NOMO-1 treated with DMSO at 0.1 percent for 48 hours (cell line): ENCODE data around the gene TNFRSF8.

Source experiments
- DNase-seq: peaks from one replicate; lab custom pipeline; 2025; ENCODE audit not compliant: unreplicated experiment; lab: John Stamatoyannopoulos, UW

TNFRSF8 gene

DNA sequence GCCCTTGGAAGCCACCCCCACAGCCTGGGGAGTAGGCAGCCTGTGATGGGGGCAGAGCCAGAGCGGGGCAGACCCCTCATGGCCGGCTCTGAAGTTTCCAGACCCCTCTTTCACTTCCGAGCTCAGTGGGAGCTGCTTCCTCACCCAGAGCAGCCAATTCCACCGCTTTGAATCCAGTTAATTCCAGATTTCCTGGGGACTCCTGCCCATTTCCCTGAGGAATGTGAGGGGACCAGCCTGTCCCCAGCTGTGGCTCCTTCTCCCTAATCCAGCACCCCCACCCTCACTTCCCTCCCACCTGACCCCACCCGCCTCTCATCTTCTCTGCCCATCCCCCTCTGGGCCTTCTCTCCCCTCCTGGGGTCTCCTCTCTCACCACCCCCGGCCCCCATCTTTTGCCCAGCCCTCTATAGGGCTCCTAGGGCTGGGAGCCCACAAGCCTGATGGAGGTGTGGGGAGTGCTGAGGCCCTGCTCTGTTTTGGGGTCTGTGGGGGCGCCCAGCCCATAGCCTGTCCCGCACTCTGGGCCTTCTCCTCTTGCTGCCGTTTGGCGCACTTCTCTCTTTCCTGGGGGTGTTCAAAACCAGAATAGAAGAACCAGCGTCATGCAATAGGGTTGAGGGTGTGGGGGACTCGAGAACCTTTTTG lies 77.5 kb downstream of the TNFRSF8 start:
- no peak for DNase-seq

DNA sequence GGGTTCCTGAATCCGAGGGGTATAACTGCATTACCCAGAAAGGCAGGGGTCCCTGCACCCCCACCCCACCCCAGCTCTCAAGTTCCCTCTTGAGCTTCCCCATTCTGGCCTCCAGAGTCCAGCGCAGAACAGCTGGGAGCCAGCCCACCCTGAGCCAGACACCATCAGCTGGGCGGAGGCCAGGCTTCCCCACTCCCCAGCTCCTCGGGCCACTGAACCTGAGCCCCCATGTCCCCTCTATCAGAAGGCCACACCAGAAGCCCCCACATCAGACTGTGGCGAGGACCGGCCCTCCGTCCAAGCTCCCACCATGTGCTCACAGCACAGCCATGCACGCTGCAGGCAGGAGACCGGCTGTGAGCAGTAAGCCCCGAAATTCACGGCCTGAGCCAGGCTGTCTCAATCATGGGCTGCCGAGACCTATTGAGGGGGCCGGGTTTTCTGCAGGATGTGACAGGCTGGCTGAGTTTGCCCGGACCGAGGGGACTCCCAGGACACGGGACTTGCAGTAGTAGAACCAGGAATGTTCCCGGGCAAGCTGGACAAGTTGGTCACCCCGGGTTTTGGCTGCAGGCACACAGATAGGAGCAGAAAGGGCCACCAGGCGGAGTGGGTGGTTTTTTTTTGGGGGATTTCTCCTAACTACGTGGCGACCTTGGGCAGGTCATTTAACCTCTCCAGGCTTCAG lies 78.2 kb downstream of the TNFRSF8 start:
- no peak for DNase-seq

DNA sequence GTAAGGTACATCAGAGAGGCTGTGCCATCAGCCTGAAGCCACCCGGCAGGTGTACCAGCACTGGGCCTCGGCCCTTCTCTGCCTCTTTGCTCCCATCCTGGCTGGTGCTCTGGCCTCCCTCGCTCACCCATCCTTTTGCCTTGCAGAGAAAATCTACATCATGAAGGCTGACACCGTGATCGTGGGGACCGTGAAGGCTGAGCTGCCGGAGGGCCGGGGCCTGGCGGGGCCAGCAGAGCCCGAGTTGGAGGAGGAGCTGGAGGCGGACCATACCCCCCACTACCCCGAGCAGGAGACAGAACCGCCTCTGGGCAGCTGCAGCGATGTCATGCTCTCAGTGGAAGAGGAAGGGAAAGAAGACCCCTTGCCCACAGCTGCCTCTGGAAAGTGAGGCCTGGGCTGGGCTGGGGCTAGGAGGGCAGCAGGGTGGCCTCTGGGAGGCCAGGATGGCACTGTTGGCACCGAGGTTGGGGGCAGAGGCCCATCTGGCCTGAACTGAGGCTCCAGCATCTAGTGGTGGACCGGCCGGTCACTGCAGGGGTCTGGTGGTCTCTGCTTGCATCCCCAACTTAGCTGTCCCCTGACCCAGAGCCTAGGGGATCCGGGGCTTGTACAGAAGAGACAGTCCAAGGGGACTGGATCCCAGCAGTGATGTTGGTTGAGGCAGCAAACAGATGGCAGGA lies 79.2 kb downstream of the TNFRSF8 start:
- no peak for DNase-seq

DNA sequence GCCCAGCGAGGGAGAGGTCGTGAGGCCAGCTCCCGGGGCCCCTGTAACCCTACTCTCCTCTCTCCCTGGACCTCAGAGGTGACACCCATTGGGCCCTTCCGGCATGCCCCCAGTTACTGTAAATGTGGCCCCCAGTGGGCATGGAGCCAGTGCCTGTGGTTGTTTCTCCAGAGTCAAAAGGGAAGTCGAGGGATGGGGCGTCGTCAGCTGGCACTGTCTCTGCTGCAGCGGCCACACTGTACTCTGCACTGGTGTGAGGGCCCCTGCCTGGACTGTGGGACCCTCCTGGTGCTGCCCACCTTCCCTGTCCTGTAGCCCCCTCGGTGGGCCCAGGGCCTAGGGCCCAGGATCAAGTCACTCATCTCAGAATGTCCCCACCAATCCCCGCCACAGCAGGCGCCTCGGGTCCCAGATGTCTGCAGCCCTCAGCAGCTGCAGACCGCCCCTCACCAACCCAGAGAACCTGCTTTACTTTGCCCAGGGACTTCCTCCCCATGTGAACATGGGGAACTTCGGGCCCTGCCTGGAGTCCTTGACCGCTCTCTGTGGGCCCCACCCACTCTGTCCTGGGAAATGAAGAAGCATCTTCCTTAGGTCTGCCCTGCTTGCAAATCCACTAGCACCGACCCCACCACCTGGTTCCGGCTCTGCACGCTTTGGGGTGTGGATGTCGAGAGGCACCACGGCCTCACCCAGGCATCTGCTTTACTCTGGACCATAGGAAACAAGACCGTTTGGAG lies 80.0 kb downstream of the TNFRSF8 start:
- DNase-seq: peak; percentile 51

DNA sequence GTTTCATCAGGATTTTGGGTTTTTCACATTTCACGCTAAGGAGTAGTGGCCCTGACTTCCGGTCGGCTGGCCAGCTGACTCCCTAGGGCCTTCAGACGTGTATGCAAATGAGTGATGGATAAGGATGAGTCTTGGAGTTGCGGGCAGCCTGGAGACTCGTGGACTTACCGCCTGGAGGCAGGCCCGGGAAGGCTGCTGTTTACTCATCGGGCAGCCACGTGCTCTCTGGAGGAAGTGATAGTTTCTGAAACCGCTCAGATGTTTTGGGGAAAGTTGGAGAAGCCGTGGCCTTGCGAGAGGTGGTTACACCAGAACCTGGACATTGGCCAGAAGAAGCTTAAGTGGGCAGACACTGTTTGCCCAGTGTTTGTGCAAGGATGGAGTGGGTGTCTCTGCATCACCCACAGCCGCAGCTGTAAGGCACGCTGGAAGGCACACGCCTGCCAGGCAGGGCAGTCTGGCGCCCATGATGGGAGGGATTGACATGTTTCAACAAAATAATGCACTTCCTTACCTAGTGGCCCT lies 80.6 kb downstream of the TNFRSF8 start:
- peak; percentile 71 for DNase-seq

DNA sequence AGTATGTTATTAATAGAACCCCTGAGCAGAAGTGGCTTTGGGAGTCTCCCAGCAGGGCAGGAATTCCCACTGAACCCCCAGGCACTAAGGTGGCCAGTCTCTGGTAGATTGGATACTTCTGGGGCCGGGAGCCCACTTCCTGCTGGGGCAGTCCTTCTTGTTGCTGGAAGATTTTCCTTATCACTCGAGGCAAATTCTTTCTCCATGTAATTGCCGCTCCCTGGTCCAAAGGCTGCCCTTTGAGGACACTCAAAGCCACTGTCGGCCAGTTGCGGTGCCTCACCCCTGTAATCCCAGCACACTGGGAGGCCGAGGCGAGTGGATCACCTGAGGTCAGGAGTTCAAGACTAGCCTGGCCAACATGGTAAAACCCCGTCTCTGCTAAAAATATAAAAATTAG lies 81.1 kb downstream of the TNFRSF8 start:
- DNase-seq: no peak

DNA sequence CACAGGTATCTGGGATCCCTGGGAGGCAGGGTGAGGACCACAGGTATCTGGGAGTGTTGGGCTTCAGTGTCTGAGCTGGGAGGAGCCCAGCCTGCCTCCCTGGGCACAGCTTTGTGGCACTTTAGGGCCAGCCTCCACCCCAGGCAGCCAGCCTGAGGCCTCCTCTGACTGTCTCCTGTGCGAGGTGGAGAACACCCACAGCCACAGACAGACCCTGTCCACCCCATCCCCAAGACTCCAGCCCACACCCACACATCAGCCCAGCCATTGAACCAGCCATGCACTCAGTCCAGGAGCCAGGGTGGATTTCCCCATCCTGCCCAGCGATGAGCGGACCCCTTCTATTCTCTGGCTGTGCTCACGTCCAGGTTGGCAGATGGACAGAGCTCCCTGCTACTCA lies 81.9 kb downstream of the TNFRSF8 start:
- DNase-seq: no peak

DNA sequence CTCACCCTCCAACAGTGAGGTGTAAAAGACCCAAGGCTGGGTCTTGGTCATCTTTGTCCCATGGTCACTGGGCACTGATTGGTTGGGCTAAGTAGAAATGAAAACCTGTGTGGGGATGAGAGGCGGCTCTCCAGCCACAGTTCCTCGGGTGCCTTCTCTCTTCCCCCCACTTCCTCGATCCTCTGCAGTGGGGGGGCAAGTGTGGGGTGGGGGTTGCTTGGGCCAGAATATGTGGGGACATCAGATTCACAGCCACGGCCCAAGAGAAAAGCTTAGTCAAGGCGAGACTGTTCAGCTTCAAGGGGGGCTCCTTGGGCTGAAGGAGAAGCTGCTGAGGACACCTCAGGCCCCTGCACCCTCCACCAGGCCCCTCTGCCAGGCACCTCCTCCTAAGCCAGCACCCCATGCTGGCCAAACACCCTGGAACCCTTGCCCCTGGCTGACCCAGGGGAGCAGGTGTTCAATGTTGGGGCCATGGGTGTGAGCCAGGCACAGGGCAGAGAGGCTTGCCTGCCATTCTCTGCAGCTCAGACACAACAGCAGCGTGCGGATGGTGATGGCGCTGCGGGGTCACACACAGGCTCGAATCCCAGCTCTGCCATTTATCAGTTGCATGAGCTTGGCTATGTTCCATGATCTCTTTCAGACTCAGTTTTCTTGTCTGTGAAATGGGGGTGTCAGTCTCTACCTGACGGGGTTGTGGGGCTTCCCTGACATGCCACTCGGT lies 82.7 kb downstream of the TNFRSF8 start:
- no peak for DNase-seq

DNA sequence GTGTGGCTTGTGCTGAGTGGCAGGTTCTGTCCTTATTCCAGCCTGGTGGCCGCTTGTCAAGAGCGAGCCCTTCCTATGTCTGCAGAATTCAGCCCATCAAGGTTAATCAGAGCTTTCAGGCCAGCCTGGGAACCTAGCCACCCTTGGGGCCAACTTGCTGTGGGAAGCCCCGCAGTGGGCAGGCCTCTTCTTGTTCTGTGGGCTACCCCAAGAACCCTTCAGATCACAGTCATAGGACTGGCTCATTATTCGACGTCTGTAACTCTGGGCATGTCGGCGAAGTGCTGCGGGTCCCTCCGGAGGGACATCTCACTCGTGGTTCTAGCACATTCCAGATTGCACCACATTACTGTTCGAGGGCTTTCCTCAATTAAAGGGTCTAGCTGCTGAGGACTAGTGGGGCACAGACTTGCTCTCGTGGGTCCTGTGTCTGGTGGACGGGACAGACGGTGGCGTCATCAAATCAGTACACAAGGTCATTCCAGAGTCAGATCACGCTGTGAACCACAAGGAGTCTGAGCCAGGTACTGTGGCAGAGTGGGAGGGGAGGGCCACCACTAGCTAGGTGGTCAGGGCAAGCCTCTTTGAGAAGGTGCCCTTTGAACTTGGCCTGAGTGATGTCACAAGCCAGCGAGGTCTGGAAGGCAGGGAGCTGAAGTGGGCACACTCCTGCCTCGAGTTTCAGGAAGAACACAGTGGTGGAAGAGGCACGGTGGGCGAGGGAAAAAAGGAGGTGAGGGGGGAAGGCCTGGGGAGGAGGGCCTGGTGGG lies 83.4 kb downstream of the TNFRSF8 start:
- no peak for DNase-seq

DNA sequence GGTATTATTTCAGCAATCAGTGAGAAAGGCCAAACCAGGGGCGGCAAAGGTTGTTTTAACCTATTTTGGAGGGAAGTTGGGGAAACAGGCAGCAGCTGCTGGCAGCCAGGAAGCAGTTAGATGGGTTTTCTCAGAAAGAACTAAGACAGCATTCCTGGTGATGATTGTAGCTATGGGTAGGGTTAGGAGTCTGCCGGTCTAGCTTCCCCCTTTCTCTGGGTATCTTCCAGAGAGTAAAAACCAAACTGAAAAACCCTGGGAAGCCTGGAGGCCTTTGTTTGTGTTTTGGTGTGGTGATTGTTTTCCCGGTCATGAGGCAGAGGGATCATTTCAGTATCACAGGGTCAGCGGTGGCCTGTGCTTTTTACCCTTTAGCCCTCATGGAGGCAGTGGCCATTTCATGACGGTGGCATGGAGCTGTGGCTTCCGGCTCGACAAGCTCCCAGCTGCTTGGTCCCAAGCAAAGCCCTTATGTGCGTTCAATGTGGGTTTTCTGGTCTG lies 84.1 kb downstream of the TNFRSF8 start:
- no peak for DNase-seq

DNA sequence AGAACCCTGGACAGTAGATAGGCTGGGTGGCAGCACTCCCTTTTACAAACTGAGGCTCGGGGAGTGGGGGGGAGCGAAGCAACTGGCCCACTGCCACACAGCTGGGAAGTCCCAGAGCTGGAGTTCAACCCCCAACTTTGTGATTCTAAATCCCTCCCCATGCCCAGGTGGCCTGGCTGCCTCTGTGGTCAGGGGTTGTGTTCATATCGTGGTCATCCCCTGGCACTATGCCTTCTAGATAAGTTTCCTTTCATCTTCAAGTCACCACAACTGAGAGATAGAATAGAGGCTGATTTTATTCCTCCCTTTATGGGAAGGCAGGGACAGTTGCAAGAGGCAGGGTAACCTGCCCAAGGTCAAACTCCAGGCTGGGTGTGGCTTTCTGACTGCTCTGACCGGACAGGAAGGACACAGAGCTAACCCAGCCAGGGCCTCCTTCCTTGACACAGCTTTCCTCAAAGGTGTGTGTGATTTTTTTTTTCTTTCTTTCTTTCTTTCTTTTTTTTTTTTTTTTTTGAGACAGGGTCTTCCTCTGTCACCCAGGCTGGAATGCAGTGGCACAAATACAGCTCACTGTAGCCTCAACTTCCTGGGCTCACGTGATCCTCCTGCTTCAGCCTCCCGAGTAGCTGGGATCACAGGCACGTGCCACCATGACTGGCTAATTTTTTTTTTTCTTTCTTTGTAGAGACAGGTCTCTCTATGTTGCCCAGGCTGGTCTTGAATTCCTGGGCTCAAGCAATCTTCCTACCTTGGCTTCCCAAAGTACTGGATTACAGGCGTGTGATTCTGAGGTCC lies 85.3 kb downstream of the TNFRSF8 start:
- DNase-seq: no peak

DNA sequence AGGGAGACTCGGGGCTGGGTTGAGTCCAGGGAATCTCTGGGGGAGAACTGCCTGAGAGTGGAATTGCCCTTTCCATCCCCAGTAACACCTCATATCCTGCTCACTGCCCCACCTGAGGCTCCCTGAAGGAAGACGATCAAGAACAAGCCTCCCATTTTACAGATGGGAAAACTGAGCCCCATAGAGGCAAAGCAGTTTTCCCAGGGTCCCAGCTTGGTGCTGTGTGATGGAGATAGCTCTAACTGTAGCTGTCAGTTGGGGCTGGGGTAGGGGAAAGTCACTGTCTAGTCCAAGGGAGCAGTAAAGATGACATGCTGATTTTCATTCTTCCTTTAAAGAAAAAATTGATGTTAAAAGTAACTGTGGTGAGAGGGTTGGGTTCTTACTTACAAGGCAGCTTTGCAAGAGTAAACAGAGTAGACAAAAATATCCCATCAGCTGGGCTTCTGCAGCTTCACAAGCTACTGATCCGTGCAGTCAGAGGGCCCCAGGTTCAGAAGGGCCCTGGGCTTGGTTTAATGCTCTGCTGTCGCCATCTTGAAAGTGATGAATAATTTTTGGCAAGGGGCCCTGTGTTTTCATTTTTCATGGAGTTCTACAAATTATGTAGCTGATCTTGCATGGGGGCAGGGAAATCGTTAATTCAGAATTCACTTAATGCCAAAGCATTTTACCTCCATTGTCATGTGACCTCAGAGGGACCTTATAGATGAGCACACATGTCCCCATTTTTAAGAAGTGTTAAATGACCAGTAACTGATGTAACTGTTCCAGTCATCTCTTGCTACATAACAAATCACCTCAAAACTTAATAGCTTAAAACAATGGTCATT lies 86.1 kb downstream of the TNFRSF8 start:
- no peak for DNase-seq

DNA sequence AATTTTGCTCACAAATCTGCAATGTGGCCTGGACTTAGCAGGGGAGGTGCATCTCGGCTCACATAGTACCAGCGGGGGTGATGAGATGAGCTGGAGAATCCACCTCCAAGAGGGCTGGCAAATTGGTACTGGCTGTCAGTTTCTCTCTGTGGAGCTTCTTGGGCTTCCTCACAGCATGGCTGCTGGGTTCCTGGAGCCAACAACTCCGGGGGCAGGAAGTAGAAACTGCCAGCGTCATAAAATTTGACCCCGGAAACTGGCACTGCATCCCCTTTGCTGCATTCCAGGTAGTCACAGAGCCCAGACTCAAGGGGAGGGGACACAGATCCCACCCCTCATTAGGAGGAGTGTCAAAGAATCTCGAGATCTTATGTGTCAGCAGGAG lies 86.7 kb downstream of the TNFRSF8 start:
- no peak for DNase-seq

DNA sequence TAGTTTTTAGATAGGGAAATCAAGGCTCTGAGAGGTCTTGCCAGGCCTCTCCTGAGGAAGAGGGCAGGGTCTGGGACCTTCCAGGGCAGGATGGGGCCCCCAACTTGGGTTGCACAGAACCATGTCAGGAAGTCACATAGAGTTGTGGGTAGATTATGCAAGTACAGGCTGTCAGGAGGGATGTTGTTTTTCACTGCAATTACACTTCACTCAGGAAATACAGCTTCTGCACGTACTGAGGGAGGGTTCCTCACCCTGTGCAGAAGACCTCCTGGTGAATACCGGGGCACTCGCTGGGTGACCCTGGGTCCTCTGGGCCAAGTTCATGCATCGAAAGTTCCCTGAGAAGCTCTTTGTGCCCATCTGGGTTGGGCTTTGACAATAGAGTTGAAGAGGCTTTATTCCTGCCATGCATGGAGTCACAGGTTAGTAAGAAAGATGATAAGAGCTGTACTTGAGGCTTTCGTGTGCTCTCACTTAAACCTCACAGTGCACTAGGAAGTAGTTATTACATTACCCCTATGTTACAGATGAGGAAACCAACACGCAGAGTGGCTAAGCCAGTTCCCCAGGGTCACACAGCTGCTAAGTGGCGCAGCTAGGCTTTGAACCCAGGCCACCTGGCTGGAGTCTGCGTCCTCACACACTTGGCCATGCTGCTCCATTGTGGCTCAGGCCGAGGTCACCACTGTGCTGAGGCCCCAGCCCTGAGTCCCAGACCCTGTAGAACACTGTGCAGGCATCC lies 87.5 kb downstream of the TNFRSF8 start:
- DNase-seq: peak; percentile 77

DNA sequence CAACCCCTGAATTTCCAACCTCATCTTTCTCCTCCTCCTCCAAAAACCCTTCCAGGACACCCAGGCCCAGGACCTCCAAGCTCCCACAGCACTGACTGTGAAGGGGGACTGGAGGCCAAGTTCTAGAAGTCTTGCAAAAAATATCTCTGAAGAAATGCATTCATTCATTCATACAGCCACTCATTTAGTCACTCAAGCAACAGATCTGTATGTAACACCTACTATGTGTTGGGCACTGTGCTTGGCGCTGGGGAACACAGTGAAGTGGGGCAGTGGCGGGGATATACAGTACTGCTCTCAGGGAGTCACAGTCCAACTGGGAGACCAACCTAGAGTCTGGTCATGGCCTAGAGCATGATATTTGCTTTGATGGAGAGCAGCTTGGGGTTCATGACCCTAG lies 88.4 kb downstream of the TNFRSF8 start:
- no peak for DNase-seq

DNA sequence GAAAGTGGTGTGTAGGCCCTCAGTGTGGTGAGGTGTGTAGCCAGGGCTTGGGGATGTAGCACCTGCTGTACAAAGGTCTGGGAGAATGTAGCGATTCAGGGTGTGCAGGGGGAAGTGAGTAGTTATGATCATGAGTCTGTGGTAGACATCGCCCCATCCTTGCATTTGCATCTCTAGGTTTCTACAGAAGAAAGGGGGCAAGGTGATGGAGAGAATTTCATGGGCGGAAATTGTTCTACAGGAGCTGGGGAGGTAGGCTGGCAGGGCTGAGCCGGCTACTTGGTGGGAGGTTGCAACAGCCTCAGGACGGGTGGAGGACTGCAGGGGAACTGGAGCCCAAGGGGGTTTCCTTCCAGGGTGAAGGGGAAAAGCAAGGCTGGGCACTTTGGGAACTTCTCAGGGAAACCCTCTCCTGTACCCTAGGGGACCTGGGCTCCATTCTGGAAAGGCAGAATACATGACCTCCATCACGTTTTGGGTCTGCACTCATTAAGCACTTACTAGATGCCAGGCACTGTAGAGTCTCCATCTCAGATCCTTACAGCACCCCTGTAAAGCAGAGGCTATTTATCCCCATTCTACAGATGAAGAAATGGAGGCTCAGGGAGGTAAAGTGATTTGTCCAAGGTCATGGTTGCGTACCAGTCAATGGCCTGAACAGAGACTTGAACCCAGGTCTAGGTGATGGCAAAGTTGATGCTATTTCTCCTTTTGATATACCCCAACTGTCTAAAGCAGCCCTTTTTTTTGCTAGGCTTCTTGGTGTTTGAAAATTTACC lies 89.2 kb downstream of the TNFRSF8 start:
- DNase-seq: peak; percentile 43
